ENCODE data around the gene PEX5L. TPM values are rescaled to one million over a fixed set of nuclear protein-coding genes. Genes with fewer than 3 reads are reported as not detected.

PEX5L gene
- total RNA-seq, 4 donors from 2014 or later = 0.13 to 2.0 TPM; not detected in 2

DNA sequence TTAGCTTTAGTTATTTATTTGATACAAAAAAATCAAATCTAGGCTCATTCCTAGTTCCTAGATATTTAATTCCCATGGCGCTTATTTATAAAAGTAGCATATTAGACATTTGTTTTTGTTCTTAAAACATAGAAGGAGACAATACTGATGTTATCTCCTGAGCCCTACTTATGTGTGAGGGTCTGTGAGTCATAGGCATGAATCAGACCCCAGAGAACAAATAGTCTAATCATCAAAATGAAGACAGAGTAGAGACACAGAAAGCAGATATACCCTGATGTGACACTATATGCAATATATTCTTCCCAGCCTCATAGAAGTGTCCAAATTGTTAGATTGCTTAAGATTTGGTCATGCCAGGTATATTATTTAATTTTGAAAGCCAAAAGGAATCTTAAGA is 44.9 kb downstream of the PEX5L start:
- no peaks in the 10 kb centered on the region for H3K4me1 ChIP-seq
- H3K27me3 ChIP-seq = no peaks in the 10 kb centered on the region
- no peaks in the 10 kb centered on the region for H3K36me3 ChIP-seq
- H3K27ac ChIP-seq = no peak overlapping the region
- H3K4me3 ChIP-seq (replicated peaks in 1 of 3) = no peak overlapping the region
- no peak for DNase-seq
- no peak for TF ChIP-seq POLR2A (IDR thresholded peaks at IDR 0.05)
- TF ChIP-seq, protein P1, sequence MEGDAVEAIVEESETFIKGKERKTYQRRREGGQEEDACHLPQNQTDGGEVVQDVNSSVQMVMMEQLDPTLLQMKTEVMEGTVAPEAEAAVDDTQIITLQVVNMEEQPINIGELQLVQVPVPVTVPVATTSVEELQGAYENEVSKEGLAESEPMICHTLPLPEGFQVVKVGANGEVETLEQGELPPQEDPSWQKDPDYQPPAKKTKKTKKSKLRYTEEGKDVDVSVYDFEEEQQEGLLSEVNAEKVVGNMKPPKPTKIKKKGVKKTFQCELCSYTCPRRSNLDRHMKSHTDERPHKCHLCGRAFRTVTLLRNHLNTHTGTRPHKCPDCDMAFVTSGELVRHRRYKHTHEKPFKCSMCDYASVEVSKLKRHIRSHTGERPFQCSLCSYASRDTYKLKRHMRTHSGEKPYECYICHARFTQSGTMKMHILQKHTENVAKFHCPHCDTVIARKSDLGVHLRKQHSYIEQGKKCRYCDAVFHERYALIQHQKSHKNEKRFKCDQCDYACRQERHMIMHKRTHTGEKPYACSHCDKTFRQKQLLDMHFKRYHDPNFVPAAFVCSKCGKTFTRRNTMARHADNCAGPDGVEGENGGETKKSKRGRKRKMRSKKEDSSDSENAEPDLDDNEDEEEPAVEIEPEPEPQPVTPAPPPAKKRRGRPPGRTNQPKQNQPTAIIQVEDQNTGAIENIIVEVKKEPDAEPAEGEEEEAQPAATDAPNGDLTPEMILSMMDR (IDR thresholded peaks at IDR 0.05) = no peak
- intact Hi-C loops (cut with DNase I) = no loop called here
- 95 to 96% methylated on average over 1 of the region's 1 CpG for WGBS, 2 donors
- no peaks in the 10 kb centered on the region for H3K9me3 ChIP-seq

DNA sequence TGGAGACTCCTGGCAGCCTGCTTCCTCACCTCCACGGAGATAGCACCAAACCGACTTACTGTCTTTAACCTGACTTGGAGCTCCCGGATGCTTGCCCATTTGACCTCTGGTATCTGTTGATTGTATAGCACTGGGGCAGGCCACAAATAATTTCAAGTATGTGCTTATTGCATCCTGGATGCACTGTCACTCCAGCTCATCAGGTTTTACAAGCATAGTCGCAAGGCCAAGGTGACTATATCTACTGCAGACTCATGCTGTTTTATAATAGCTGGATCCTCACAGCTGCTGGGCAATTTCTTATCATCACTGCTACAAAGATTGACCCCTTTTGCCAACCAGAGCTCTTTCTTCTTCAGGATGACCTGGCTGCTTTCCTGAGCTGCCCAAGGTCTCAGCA is 45.6 kb downstream of the PEX5L start:
- no peaks in the 10 kb centered on the region for H3K4me1 ChIP-seq
- no peaks in the 10 kb centered on the region for H3K36me3 ChIP-seq
- no peak for DNase-seq
- TF ChIP-seq POLR2A (IDR thresholded peaks at IDR 0.05) = no peak
- TF ChIP-seq, protein P1 (IDR thresholded peaks at IDR 0.05) = no peak
- H3K27ac ChIP-seq = no peak overlapping the region
- no peak overlapping the region for H3K4me3 ChIP-seq (replicated peaks in 1 of 3)
- no peaks in the 10 kb centered on the region for H3K27me3 ChIP-seq
- intact Hi-C loops (cut with DNase I) = no loop called here
- no peaks in the 10 kb centered on the region for H3K9me3 ChIP-seq
- WGBS, 2 donors = 81 to 88% methylated on average over 4 of the region's 4 CpGs

DNA sequence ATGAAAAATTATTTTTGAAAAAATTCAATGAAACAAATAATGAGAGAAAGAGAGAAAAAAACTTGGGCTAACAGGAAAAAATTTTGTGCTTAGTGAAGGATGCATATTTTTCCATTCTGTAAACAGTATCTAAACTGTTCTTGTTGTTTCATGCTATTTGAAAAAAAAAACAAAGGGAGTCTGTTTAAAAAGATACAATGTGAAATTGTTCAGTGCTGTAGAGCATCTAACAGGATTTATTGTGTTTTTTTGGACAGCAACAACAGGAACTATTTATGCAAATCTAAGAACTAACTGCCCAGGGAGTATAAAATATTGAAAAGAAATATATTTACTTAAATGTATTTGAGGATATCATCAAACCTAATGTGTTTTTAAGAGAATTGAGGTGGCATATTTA is 55.1 kb downstream of the PEX5L start:
- Histone ChIP-seq H3K27ac (no peak overlapping the region), H3K4me3 (replicated peaks in 1 of 3) (no peak overlapping the region), H3K4me1 (no peaks in the 10 kb centered on the region), H3K36me3 (no peaks in the 10 kb centered on the region), H3K9me3 (no peaks in the 10 kb centered on the region), H3K27me3 (no peaks in the 10 kb centered on the region)
- DNase-seq = no peak
- TF ChIP-seq, protein P1 (IDR thresholded peaks at IDR 0.05) = no peak
- TF ChIP-seq POLR2A (IDR thresholded peaks at IDR 0.05) = no peak
- intact Hi-C loops (cut with DNase I) = no loop called here

DNA sequence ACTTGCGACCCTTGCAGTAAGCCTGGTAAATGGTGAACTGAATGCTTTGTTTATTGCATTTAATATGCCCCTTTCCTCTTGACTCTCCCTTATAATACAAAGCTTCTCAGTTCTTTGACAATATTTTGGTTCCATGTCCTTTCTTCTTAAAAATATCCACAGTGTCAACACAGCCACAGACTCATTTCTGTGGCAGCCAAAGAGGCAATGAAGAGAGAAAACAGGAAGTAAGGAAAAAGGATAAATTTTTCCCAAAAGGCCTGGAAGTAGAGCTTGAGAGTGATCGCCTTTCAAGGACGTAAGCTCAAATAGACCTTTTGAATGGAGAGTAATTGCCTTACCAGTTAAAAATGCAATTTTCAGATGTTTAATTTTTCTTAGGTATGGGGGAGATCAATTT is 59.4 kb downstream of the PEX5L start:
- no peaks in the 10 kb centered on the region for H3K9me3 ChIP-seq
- TF ChIP-seq POLR2A (IDR thresholded peaks at IDR 0.05) = no peak
- TF ChIP-seq, protein P1 (IDR thresholded peaks at IDR 0.05) = no peak
- H3K27ac ChIP-seq = no peak overlapping the region
- no peak for DNase-seq
- no peaks in the 10 kb centered on the region for H3K36me3 ChIP-seq
- intact Hi-C loops (cut with DNase I) = no loop called here
- 71 to 72% methylated on average over 3 of the region's 3 CpGs for WGBS, 2 donors
- H3K4me3 ChIP-seq (replicated peaks in 1 of 3) = no peak overlapping the region
- H3K4me1 ChIP-seq = no peaks in the 10 kb centered on the region
- H3K27me3 ChIP-seq = no peaks in the 10 kb centered on the region

DNA sequence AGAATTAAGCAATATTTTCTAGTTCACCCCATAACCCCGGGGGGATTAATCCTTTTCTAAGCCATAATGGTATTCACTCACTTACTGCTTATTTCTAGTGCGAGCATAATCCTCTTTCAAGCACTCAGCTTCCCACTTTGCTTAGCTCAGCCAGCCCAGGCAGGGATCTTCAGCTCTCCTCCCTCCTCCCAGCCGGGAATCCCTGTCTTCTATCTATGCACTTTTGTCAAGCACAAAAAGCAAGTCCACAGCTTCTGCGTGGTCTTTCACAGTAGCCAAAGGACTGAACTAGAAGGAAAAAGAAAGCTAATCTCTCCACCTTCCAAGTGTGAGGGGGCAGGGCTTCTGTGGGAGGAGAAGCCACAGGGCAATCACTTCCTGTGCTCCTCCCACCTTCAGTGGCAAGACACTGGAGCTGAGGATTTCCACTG is 62.8 kb downstream of the PEX5L start:
- Histone ChIP-seq H3K4me3 (replicated peaks in 1 of 3) (no peak overlapping the region), H3K9me3 (no peaks in the 10 kb centered on the region), H3K27ac (no peak overlapping the region), H3K27me3 (no peaks in the 10 kb centered on the region), H3K4me1 (no peaks in the 10 kb centered on the region), H3K36me3 (no peaks in the 10 kb centered on the region)
- DNase-seq = no peak
- WGBS, 2 donors = 15 to 22% methylated on average over 4 of the region's 4 CpGs
- intact Hi-C loops (cut with DNase I) = no loop called here
- TF ChIP-seq, protein P1 (IDR thresholded peaks at IDR 0.05) = no peak
- TF ChIP-seq POLR2A (IDR thresholded peaks at IDR 0.05) = no peak
